HEK293 (cell line): ENCODE results near the gene SPDL1.
A peak's percentile ranks its signal among the peaks of the same experiment; 100 is the strongest.

Source experiments
- CTCF ChIA-PET: fragments of 350-600 bp; formaldehyde crosslinking; extraction: SDS; loops from one replicate; lab custom pipeline; 2021; ENCODE audit warnings: antibody characterized with exemption; lab: Yijun Ruan, JAX
- POLR2A ChIA-PET: fragments of 300-600 bp; formaldehyde crosslinking; extraction: SDS; loops from one replicate; lab custom pipeline; 2020; ENCODE audit warnings: antibody characterized with exemption, inconsistent platforms; lab: Yijun Ruan, JAX
- H3K27ac ChIP-seq: fragments of 200-500 bp; sonication (Bioruptor generic); 2 replicates; pipeline ENCODE4 v1.5.1; 2014; ENCODE audit warnings: low read depth, low read length, control low read depth, inconsistent platforms; ENCODE audit errors: extremely low read depth
- H3K36me3 ChIP-seq, 2 experiments: fragments of 200-500 bp in 1 of 2; sonication (Bioruptor generic) in 1 of 2; 1 replicate in 1 of 2; 2 replicates in 1 of 2; pipeline ENCODE4 v1.5.1; 2014 to 2017; ENCODE audit warnings: inconsistent platforms in 2 of 2, low read length in 2 of 2; ENCODE audit not compliant: control insufficient read depth in 2 of 2, insufficient read depth in 1 of 2
- H3K4me1 ChIP-seq: fragments of 200-500 bp; sonication (Bioruptor generic); 2 replicates; pipeline ENCODE4 v1.5.1; 2014; ENCODE audit warnings: mild to moderate bottlenecking, low read length, inconsistent platforms; ENCODE audit not compliant: control insufficient read depth, insufficient read depth
- H3K4me3 ChIP-seq: 2 replicates; pipeline ENCODE4 v1.5.1; 2011; ENCODE audit warnings: low read depth, mild to moderate bottlenecking, control low read depth, low read length, moderate library complexity
- H3K9me3 ChIP-seq: fragments of 200-500 bp; sonication (Bioruptor generic); 2 replicates; pipeline ENCODE4 v1.5.1; 2014; ENCODE audit warnings: low read depth, low read length, inconsistent platforms; ENCODE audit not compliant: control insufficient read depth, insufficient read depth
- BCL11A ChIP-seq: fragments of 450-650 bp; formaldehyde crosslinking; IDR thresholded peaks from 2 replicates; pipeline ENCODE4 v1.5.1; 2016; ENCODE audit warnings: low read depth, missing biosample characterization, missing genetic modification characterization
- FEZF1 ChIP-seq: fragments of 450-650 bp; formaldehyde crosslinking; IDR thresholded peaks from 2 replicates; pipeline ENCODE4 v1.5.1; 2016; ENCODE audit warnings: missing biosample characterization, missing genetic modification characterization
- KLF9 ChIP-seq: fragments of 450-650 bp; formaldehyde crosslinking; IDR thresholded peaks from 2 replicates; pipeline ENCODE4 v1.5.1; 2016; ENCODE audit warnings: missing biosample characterization, missing genetic modification characterization, low read depth
- OVOL3 ChIP-seq: fragments of 450-650 bp; formaldehyde crosslinking; IDR thresholded peaks from 2 replicates; pipeline ENCODE4 v1.5.1; 2016; ENCODE audit warnings: missing biosample characterization, missing genetic modification characterization
- ZNF114 ChIP-seq: fragments of 450-650 bp; formaldehyde crosslinking; IDR thresholded peaks from 2 replicates; pipeline ENCODE4 v1.5.0; 2017; ENCODE audit warnings: missing biosample characterization, missing genetic modification characterization
- ZNF174 ChIP-seq: fragments of 450-650 bp; formaldehyde crosslinking; IDR thresholded peaks from 2 replicates; pipeline ENCODE4 v1.5.0; 2017; ENCODE audit warnings: missing biosample characterization, mild to moderate bottlenecking, missing genetic modification characterization
- ZNF184 ChIP-seq: fragments of 450-650 bp; IDR thresholded peaks from 2 replicates; pipeline ENCODE4 v1.5.1; 2018; ENCODE audit warnings: missing biosample characterization, mild to moderate bottlenecking, missing genetic modification characterization
- ZNF335 ChIP-seq: fragments of 450-650 bp; formaldehyde crosslinking; conservative IDR thresholded peaks from 2 replicates; pipeline ENCODE4 v1.5.1; 2016; ENCODE audit warnings: missing biosample characterization, missing genetic modification characterization
- ZNF423 ChIP-seq: fragments of 450-650 bp; formaldehyde crosslinking; IDR thresholded peaks from 2 replicates; pipeline ENCODE4 v1.5.1; 2016; ENCODE audit warnings: missing biosample characterization, missing genetic modification characterization
- ZNF600 ChIP-seq: fragments of 450-650 bp; formaldehyde crosslinking; IDR thresholded peaks from 2 replicates; pipeline ENCODE4 v1.5.1; 2016; ENCODE audit warnings: missing biosample characterization, missing genetic modification characterization
- ZNF654 ChIP-seq: fragments of 450-650 bp; formaldehyde crosslinking; IDR thresholded peaks from 2 replicates; pipeline ENCODE4 v1.5.1; 2016; ENCODE audit warnings: low read depth, missing biosample characterization, missing genetic modification characterization
- ZNF837 ChIP-seq: fragments of 450-650 bp; formaldehyde crosslinking; IDR thresholded peaks from 2 replicates; pipeline ENCODE4 v1.5.1; 2016; ENCODE audit warnings: missing biosample characterization, missing genetic modification characterization
- TF ChIP-seq, protein P1 (sequence below): fragments of 450-650 bp; formaldehyde crosslinking; IDR thresholded peaks from 2 replicates; pipeline ENCODE4 v1.5.1; 2016; ENCODE audit warnings: missing biosample characterization, missing genetic modification characterization
- TF ChIP-seq, protein P2 (sequence below): IDR thresholded peaks from 2 replicates; pipeline ENCODE4 v1.6.1; 2011; ENCODE audit warnings: mild to moderate bottlenecking, low read depth, low read length, borderline replicate concordance
- TF ChIP-seq, protein P3 (sequence below): fragments of 450-650 bp; formaldehyde crosslinking; IDR thresholded peaks from 2 replicates; pipeline ENCODE4 v1.5.1; 2016; ENCODE audit warnings: missing biosample characterization, missing genetic modification characterization, low read depth
- TF ChIP-seq, protein P4 (sequence below): fragments of 450-650 bp; formaldehyde crosslinking; IDR thresholded peaks from 2 replicates; pipeline ENCODE4 v1.5.1; 2016; ENCODE audit warnings: missing biosample characterization, missing genetic modification characterization, borderline replicate concordance
- TF ChIP-seq, protein P5 (sequence below): fragments of 450-650 bp; formaldehyde crosslinking; IDR thresholded peaks from 2 replicates; pipeline ENCODE4; 2016; ENCODE audit warnings: missing biosample characterization, missing genetic modification characterization
- TF ChIP-seq, protein P6 (sequence below): fragments of 450-650 bp; formaldehyde crosslinking; IDR thresholded peaks from 2 replicates; pipeline ENCODE4 v1.5.1; 2016; ENCODE audit warnings: missing biosample characterization, missing genetic modification characterization

SPDL1 gene

DNA sequence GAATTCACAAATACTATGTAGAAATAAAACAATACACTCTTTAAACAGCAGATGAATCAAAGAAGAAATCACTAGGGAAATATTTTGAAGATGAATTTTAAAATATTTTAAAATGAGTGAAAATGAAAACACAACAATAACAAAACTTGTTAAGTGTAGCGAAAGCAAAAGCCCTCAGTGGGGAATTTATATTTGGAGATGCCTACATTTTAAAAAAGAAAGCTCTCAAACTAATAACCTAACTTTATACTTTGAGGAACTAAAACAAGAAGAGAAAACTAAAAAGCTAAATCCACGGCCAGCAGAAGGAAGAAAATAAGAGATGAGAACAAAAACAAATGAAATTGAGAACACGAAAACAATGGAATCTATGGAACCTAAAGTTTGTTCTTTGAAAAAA is 22.7 kb downstream of the SPDL1 start (continued):
- TF ChIP-seq, protein P1, sequence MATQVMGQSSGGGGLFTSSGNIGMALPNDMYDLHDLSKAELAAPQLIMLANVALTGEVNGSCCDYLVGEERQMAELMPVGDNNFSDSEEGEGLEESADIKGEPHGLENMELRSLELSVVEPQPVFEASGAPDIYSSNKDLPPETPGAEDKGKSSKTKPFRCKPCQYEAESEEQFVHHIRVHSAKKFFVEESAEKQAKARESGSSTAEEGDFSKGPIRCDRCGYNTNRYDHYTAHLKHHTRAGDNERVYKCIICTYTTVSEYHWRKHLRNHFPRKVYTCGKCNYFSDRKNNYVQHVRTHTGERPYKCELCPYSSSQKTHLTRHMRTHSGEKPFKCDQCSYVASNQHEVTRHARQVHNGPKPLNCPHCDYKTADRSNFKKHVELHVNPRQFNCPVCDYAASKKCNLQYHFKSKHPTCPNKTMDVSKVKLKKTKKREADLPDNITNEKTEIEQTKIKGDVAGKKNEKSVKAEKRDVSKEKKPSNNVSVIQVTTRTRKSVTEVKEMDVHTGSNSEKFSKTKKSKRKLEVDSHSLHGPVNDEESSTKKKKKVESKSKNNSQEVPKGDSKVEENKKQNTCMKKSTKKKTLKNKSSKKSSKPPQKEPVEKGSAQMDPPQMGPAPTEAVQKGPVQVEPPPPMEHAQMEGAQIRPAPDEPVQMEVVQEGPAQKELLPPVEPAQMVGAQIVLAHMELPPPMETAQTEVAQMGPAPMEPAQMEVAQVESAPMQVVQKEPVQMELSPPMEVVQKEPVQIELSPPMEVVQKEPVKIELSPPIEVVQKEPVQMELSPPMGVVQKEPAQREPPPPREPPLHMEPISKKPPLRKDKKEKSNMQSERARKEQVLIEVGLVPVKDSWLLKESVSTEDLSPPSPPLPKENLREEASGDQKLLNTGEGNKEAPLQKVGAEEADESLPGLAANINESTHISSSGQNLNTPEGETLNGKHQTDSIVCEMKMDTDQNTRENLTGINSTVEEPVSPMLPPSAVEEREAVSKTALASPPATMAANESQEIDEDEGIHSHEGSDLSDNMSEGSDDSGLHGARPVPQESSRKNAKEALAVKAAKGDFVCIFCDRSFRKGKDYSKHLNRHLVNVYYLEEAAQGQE (tag by site-specific recombination), result no peak
- TF ChIP-seq, all 188 proteins: peak for 0

DNA sequence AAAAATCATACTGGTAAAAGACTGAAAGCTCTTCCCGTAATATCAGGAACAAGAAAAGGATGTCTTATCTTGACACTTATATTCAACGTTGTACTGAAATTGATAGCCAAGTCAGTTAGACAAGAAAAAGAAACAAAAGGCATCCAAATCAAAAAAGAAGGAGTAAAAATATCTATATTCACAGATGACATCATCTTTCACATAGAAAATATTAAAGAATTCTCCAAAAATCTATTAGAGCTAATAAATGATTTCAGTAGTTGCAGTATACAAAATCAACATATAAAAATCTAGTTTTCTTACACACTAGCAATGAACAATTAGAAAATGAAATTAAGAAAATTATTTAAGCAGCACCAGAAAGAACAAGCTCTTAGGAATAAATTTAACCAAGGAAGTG is 24.3 kb downstream of the SPDL1 start:
- no peaks in the 10 kb centered on the region for H3K9me3 ChIP-seq
- ChIA-PET CTCF (no interaction called here), POLR2A (no interaction called here)
- peaks cover 10 to 22% of the 10 kb centered on the region in 2 experiments for H3K36me3 ChIP-seq
- H3K4me1 ChIP-seq, result no peaks in the 10 kb centered on the region
- TF ChIP-seq, protein P2, sequence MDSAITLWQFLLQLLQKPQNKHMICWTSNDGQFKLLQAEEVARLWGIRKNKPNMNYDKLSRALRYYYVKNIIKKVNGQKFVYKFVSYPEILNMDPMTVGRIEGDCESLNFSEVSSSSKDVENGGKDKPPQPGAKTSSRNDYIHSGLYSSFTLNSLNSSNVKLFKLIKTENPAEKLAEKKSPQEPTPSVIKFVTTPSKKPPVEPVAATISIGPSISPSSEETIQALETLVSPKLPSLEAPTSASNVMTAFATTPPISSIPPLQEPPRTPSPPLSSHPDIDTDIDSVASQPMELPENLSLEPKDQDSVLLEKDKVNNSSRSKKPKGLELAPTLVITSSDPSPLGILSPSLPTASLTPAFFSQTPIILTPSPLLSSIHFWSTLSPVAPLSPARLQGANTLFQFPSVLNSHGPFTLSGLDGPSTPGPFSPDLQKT, result no peak
- TF ChIP-seq, protein P3, sequence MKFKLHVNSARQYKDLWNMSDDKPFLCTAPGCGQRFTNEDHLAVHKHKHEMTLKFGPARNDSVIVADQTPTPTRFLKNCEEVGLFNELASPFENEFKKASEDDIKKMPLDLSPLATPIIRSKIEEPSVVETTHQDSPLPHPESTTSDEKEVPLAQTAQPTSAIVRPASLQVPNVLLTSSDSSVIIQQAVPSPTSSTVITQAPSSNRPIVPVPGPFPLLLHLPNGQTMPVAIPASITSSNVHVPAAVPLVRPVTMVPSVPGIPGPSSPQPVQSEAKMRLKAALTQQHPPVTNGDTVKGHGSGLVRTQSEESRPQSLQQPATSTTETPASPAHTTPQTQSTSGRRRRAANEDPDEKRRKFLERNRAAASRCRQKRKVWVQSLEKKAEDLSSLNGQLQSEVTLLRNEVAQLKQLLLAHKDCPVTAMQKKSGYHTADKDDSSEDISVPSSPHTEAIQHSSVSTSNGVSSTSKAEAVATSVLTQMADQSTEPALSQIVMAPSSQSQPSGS, result peak; percentile 69
- no peak overlapping the region for H3K27ac ChIP-seq
- H3K4me3 ChIP-seq, result no peak overlapping the region

DNA sequence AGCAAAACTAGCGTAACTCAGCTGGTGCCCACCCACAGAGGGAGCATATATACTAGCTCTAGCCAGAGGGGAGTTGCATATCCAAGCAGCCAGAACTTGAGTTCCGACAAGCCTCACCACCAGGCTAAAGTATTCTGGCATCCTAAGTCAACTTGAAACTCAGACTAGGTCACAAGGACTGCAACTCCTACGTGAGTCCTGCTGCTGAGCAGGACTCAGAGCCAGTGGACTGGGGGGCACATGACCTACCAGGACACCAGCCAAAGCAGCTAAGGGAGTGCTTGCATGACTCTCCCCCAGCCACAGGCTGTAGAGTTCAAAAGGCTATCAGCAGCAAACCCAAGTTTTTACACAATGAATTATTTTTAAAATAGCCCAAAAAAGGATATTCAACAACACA is 26.1 kb downstream of the SPDL1 start:
- no peaks in the 10 kb centered on the region for H3K4me1 ChIP-seq
- H3K27ac ChIP-seq, result no peak overlapping the region
- ChIA-PET POLR2A (no interaction called here), CTCF (interaction anchor here (0.5 kb wide), 1 partner anchor 412 kb away, joined by 4 read pairs; no protein-coding TSS in a partner anchor)
- peaks cover 0 to 7% of the 10 kb centered on the region in 2 experiments; a peak in 1 of 3 replicates for H3K36me3 ChIP-seq
- H3K9me3 ChIP-seq, result no peaks in the 10 kb centered on the region
- no peak overlapping the region for H3K4me3 ChIP-seq
- TF ChIP-seq ZNF184 (no peak), ZNF174 (tag by site-specific recombination) (no peak), OVOL3 (no peak), BCL11A (tag by site-specific recombination) (no peak), KLF9 (tag by site-specific recombination) (no peak), ZNF837 (tag by site-specific recombination) (no peak), FEZF1 (tag by site-specific recombination) (no peak), ZNF600 (tag by site-specific recombination) (no peak), ZNF114 (tag by site-specific recombination) (no peak), ZNF423 (tag by site-specific recombination) (no peak), ZNF335 (no peak), ZNF654 (tag by site-specific recombination) (no peak)
- TF ChIP-seq, protein P4, sequence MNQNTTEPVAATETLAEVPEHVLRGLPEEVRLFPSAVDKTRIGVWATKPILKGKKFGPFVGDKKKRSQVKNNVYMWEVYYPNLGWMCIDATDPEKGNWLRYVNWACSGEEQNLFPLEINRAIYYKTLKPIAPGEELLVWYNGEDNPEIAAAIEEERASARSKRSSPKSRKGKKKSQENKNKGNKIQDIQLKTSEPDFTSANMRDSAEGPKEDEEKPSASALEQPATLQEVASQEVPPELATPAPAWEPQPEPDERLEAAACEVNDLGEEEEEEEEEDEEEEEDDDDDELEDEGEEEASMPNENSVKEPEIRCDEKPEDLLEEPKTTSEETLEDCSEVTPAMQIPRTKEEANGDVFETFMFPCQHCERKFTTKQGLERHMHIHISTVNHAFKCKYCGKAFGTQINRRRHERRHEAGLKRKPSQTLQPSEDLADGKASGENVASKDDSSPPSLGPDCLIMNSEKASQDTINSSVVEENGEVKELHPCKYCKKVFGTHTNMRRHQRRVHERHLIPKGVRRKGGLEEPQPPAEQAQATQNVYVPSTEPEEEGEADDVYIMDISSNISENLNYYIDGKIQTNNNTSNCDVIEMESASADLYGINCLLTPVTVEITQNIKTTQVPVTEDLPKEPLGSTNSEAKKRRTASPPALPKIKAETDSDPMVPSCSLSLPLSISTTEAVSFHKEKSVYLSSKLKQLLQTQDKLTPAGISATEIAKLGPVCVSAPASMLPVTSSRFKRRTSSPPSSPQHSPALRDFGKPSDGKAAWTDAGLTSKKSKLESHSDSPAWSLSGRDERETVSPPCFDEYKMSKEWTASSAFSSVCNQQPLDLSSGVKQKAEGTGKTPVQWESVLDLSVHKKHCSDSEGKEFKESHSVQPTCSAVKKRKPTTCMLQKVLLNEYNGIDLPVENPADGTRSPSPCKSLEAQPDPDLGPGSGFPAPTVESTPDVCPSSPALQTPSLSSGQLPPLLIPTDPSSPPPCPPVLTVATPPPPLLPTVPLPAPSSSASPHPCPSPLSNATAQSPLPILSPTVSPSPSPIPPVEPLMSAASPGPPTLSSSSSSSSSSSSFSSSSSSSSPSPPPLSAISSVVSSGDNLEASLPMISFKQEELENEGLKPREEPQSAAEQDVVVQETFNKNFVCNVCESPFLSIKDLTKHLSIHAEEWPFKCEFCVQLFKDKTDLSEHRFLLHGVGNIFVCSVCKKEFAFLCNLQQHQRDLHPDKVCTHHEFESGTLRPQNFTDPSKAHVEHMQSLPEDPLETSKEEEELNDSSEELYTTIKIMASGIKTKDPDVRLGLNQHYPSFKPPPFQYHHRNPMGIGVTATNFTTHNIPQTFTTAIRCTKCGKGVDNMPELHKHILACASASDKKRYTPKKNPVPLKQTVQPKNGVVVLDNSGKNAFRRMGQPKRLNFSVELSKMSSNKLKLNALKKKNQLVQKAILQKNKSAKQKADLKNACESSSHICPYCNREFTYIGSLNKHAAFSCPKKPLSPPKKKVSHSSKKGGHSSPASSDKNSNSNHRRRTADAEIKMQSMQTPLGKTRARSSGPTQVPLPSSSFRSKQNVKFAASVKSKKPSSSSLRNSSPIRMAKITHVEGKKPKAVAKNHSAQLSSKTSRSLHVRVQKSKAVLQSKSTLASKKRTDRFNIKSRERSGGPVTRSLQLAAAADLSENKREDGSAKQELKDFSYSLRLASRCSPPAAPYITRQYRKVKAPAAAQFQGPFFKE (tag by site-specific recombination), result no peak
- TF ChIP-seq, protein P5, sequence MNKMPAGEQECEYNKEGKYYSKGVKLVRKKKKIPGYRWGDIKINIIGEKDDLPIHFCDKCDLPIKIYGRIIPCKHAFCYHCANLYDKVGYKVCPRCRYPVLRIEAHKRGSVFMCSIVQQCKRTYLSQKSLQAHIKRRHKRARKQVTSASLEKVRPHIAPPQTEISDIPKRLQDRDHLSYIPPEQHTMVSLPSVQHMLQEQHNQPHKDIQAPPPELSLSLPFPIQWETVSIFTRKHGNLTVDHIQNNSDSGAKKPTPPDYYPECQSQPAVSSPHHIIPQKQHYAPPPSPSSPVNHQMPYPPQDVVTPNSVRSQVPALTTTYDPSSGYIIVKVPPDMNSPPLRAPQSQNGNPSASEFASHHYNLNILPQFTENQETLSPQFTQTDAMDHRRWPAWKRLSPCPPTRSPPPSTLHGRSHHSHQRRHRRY (tag by site-specific recombination), result no peak
- TF ChIP-seq, protein P6, sequence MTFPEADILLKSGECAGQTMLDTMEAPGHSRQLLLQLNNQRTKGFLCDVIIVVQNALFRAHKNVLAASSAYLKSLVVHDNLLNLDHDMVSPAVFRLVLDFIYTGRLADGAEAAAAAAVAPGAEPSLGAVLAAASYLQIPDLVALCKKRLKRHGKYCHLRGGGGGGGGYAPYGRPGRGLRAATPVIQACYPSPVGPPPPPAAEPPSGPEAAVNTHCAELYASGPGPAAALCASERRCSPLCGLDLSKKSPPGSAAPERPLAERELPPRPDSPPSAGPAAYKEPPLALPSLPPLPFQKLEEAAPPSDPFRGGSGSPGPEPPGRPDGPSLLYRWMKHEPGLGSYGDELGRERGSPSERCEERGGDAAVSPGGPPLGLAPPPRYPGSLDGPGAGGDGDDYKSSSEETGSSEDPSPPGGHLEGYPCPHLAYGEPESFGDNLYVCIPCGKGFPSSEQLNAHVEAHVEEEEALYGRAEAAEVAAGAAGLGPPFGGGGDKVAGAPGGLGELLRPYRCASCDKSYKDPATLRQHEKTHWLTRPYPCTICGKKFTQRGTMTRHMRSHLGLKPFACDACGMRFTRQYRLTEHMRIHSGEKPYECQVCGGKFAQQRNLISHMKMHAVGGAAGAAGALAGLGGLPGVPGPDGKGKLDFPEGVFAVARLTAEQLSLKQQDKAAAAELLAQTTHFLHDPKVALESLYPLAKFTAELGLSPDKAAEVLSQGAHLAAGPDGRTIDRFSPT (tag by site-specific recombination), result no peak
